Endothelial cell (in vitro differentiated cells): ENCODE measurements around the gene TIPARP. TPM values are rescaled to one million over a fixed set of nuclear protein-coding genes. Genes with fewer than 3 reads are reported as not detected.

Source experiments
- DNase-seq: peaks from one replicate; pipeline ENCODE4 v3.0.0; 2021; ENCODE audit warnings: low spot score
- H3K27ac Mint-ChIP-seq: one replicate; pipeline ENCODE4 v1.8.0; 2021; ENCODE audit warnings: mixed read lengths, inconsistent platforms; ENCODE audit not compliant: unreplicated experiment
- H3K27me3 Mint-ChIP-seq: one replicate; pipeline ENCODE4 v1.8.0; 2021; ENCODE audit warnings: mild to moderate bottlenecking, moderate library complexity, mixed read lengths, inconsistent platforms; ENCODE audit not compliant: unreplicated experiment
- H3K36me3 Mint-ChIP-seq: one replicate; pipeline ENCODE4 v1.8.0; 2021; ENCODE audit warnings: mild to moderate bottlenecking, low read depth, mixed read lengths, inconsistent platforms; ENCODE audit not compliant: unreplicated experiment
- H3K4me1 Mint-ChIP-seq: one replicate; pipeline ENCODE4 v1.8.0; 2021; ENCODE audit warnings: mild to moderate bottlenecking, mixed read lengths, inconsistent platforms; ENCODE audit not compliant: unreplicated experiment
- H3K4me3 Mint-ChIP-seq: one replicate; pipeline ENCODE4 v1.8.0; 2021; ENCODE audit warnings: mild to moderate bottlenecking, mixed read lengths, inconsistent platforms; ENCODE audit not compliant: unreplicated experiment
- H3K9me3 Mint-ChIP-seq: one replicate; pipeline ENCODE4 v1.8.0; 2021; ENCODE audit warnings: mixed read lengths, inconsistent platforms; ENCODE audit not compliant: unreplicated experiment
- CTCF ChIP-seq: fragments of 200-600 bp; sonication (generic); IDR thresholded peaks from one replicate; pipeline ENCODE4 v1.5.0; 2021; ENCODE audit warnings: antibody characterized with exemption; ENCODE audit not compliant: unreplicated experiment
- total RNA-seq: library from RNA; stranded (reverse); fragmentation: NEBNext Ultra II Directional; extraction: Animal tissue kit (Norgen Biotek cat#: 25700); gene quantifications from one replicate; pipeline ENCODE4 v1.2.1, GENCODE V29; 2021; ENCODE audit not compliant: unreplicated experiment

TIPARP gene
- total RNA-seq, 1 donor from 2014 or later = 8.9 TPM

GRCh38 chr3:156664011-156664830 lies 10.2 kb upstream of the TIPARP start:
- Mint-ChIP-seq H3K4me3 (no peak overlapping the region), H3K4me1 (no peaks in the 10 kb centered on the region), H3K27me3 (peaks cover 2% of the 10 kb centered on the region), H3K36me3 (no peaks in the 10 kb centered on the region), H3K27ac (no peak overlapping the region), H3K9me3 (no peaks in the 10 kb centered on the region)
- no peak for DNase-seq
- no peak for TF ChIP-seq CTCF

GRCh38 chr3:156664831-156665178 lies 9.6 kb upstream of the TIPARP start:
- Mint-ChIP-seq H3K27ac (no peak overlapping the region), H3K9me3 (no peaks in the 10 kb centered on the region), H3K36me3 (no peaks in the 10 kb centered on the region), H3K27me3 (no peaks in the 10 kb centered on the region), H3K4me1 (no peaks in the 10 kb centered on the region), H3K4me3 (no peak overlapping the region)
- DNase-seq = no peak
- TF ChIP-seq CTCF = no peak

- H3K27me3 Mint-ChIP-seq = no peaks in the 10 kb centered on the region
- H3K4me3 Mint-ChIP-seq = no peak overlapping the region
- no peak for DNase-seq
- no peaks in the 10 kb centered on the region for H3K9me3 Mint-ChIP-seq
- no peaks in the 10 kb centered on the region for H3K4me1 Mint-ChIP-seq
- no peak overlapping the region for H3K27ac Mint-ChIP-seq
- H3K36me3 Mint-ChIP-seq = no peaks in the 10 kb centered on the region
- TF ChIP-seq CTCF = no peak
Measured at GRCh38 chr3:156665291-156665690, 9.1 kb upstream of the TIPARP start.

- no peak overlapping the region for H3K27ac Mint-ChIP-seq
- no peak overlapping the region for H3K4me3 Mint-ChIP-seq
- H3K4me1 Mint-ChIP-seq = no peaks in the 10 kb centered on the region
- TF ChIP-seq CTCF = no peak
- no peaks in the 10 kb centered on the region for H3K36me3 Mint-ChIP-seq
- no peak for DNase-seq
- no peaks in the 10 kb centered on the region for H3K9me3 Mint-ChIP-seq
- no peaks in the 10 kb centered on the region for H3K27me3 Mint-ChIP-seq
Measured at GRCh38 chr3:156666073-156666472, 8.3 kb upstream of the TIPARP start.

- H3K27ac Mint-ChIP-seq = no peak overlapping the region
Measured at GRCh38 chr3:156668073-156668763, 6.2 kb upstream of the TIPARP start.

More at GRCh38 chr3:156668073-156668763, 6.2 kb upstream of the TIPARP start:
- Mint-ChIP-seq H3K36me3 (no peaks in the 10 kb centered on the region), H3K9me3 (no peaks in the 10 kb centered on the region), H3K4me1 (no peaks in the 10 kb centered on the region), H3K4me3 (no peak overlapping the region), H3K27me3 (no peaks in the 10 kb centered on the region)
- no peak for TF ChIP-seq CTCF
- DNase-seq = no peak
